Measurements from ENCODE around the gene ICAM2.

The ICAM2 gene

GRCh38 chr17:64063766-64064224 is 43.4 kb upstream of the ICAM2 start:
- DNase-seq (ENCODE audit: low spot score) = no peak
- no peak for TF ChIP-seq CTCF (IDR thresholded peaks at IDR 0.05)
- no peak overlapping the region for H3K4me3 ChIP-seq
- H3K27ac ChIP-seq = no peak overlapping the region

- no peak for DNase-seq (ENCODE audit: low spot score)
- TF ChIP-seq CTCF (IDR thresholded peaks at IDR 0.05) = no peak
- H3K27ac ChIP-seq = no peak overlapping the region
- no peak overlapping the region for H3K4me3 ChIP-seq
These were observed 42.7 kb upstream of the ICAM2 start for GRCh38 chr17:64063088-64063487.

DNA sequence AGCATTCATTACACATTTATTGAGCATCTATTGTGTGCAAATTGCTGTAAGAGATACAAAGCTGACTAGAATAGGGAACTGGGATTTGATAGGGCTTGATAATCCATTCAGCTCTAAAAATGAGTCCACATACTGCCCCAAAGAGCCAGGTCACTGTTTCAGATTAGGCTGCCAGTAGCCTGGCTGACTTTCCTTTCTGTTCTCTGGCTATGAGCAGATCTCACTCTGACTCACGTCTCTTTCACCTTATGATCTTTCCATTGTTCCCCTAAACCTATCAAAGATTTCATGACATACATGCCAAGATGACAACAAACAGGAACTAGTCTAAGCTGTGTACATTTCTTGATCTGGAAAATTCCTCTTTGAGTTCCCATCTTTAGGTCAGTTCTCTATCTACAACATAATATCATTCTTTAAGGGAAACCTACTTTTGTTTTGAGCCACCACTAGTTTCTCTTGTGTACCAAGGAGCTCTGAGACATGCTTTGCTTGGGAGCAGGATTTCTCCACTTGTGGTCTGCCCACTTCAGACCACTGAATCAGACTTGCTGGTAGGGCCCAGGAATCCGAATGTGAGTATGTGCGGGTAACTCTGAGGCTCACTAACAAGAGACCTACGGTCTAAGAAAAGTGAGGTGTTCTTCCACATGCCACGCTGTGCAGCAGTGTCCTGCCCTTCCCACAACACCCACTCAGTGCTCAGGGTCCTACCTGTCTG is 40.9 kb upstream of the ICAM2 start:
- no peak overlapping the region for H3K27ac ChIP-seq
- DNase-seq (ENCODE audit: low spot score) = no peak
- no peak for TF ChIP-seq CTCF (IDR thresholded peaks at IDR 0.05)
- no peak overlapping the region for H3K4me3 ChIP-seq

DNA sequence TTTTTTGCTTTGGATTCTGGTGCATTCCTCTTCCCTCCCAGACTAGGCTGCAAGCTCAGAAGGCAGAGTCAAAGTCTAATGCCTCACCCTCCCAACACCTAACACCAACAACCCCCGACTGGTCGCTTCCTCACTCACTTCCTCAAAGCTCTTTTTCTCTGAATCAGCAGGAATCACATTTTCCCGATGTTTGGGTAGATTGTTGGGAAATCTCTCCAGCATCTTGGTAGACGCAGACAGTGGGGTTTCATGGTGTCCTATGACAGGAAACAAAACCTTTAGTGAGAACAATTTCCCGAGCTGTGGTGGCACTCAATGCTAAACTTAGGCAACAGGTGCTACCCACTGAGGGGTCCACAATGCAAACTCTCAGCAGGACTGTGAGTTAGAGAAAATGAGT is 39.9 kb upstream of the ICAM2 start:
- no peak overlapping the region for H3K4me3 ChIP-seq
- no peak for DNase-seq (ENCODE audit: low spot score)
- TF ChIP-seq CTCF (IDR thresholded peaks at IDR 0.05) = no peak
- H3K27ac ChIP-seq = no peak overlapping the region

DNA sequence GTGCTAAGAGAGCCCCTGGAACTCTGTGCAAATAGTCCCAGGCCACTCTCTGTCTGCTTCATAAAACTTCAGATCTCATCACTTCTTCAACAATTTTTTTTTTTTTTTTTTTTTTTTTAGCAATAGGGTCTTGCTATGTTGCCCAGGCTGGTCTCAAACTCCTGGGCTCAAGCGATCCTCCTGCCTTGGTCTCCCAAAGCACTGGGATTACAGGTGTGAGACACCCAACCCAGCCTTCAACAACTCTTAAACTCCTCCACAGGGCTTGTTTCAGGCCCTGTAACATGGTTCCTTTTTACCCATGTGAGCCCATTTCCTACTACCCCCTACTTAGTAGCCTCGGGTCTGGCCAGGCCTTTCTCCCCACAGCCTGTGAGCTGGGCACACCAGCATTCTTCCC is 39.3 kb upstream of the ICAM2 start:
- no peak for DNase-seq (ENCODE audit: low spot score)
- Histone ChIP-seq H3K27ac (no peak overlapping the region), H3K4me3 (no peak overlapping the region)
- no peak for TF ChIP-seq CTCF (IDR thresholded peaks at IDR 0.05)

DNA sequence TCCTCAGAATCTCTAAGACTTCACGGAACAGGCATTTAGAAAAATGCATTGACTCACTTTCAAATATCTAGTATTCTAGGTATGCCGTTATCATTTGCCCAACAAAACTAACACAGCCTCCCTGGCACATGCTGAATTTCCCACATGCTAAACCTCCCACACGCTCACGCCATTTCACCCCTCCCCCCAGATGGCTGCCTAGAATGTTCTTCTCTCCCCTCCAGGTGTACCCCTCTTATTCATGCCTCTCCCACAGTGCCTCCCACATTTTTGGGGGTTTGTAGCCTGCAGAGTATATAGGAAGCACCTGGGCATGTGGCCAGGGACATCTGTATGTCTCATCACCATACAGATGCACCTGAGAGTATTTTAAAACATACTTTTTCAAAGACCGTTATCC is 38.2 kb upstream of the ICAM2 start:
- DNase-seq (ENCODE audit: low spot score) = no peak
- H3K4me3 ChIP-seq = no peak overlapping the region
- H3K27ac ChIP-seq = no peak overlapping the region
- no peak for TF ChIP-seq CTCF (IDR thresholded peaks at IDR 0.05)

- TF ChIP-seq CTCF (IDR thresholded peaks at IDR 0.05) = no peak
- H3K4me3 ChIP-seq = no peak overlapping the region
- no peak overlapping the region for H3K27ac ChIP-seq
- no peak for DNase-seq (ENCODE audit: low spot score)
These were observed 37.3 kb upstream of the ICAM2 start for GRCh38 chr17:64057701-64058263.

All from coronary artery (tissue), 2 donors.